ENCODE data around the gene TMED9.

The TMED9 gene

DNA sequence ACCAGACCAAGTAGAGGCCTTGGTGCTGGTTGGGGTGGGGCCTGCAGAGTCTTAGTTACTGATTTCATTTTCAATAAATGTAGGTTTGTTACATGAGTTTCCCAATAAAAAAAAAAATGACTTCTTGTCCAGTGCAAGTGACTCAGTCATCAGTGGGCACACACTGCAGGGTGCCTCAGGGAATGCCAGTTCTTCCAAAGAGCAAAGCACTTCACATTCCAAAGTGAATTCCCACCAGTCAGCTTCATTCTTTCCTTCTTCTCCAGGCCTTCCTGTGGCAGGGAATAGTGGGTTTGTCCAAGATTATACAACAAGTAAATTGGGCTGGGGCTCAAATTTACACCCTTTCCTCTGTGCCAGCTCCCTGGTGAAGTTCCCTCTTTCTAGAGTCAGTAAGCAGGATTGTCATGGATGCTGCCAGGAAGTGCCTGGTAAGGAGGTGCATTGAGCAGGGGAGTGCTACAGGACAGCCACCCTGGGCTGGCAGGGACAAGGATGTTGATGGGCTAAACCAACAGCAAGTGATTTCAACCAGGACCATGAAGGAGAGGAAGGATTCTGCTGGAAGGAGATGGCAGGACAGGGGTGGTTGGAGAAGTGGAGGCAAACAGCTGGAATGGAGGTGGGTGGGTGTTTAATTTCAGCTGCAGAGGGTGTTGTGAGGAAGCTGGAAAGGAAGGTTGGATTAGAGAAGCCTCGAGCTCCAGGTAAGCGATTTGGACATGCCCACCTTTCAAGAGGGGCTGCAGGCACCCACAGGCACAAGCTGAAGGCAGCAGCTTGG lies 4.2 kb downstream of the TMED9 start:
- no peak overlapping the region for H3K4me3 ChIP-seq (replicated peaks; ENCODE audit: low read depth, low read length)
- TF ChIP-seq, protein P1, sequence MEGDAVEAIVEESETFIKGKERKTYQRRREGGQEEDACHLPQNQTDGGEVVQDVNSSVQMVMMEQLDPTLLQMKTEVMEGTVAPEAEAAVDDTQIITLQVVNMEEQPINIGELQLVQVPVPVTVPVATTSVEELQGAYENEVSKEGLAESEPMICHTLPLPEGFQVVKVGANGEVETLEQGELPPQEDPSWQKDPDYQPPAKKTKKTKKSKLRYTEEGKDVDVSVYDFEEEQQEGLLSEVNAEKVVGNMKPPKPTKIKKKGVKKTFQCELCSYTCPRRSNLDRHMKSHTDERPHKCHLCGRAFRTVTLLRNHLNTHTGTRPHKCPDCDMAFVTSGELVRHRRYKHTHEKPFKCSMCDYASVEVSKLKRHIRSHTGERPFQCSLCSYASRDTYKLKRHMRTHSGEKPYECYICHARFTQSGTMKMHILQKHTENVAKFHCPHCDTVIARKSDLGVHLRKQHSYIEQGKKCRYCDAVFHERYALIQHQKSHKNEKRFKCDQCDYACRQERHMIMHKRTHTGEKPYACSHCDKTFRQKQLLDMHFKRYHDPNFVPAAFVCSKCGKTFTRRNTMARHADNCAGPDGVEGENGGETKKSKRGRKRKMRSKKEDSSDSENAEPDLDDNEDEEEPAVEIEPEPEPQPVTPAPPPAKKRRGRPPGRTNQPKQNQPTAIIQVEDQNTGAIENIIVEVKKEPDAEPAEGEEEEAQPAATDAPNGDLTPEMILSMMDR (IDR thresholded peaks at IDR 0.05; ENCODE audit: insufficient read depth, low read length, poor library complexity, severe bottlenecking), result no peak
- no peak for DNase-seq (ENCODE audit: extremely low read depth, insufficient read length)
- H3K36me3 ChIP-seq (ENCODE audit: control insufficient read depth, insufficient read depth, low read length), result peaks cover 31% of the 10 kb centered on the region
- H3K27me3 ChIP-seq (replicated peaks; ENCODE audit: control insufficient read depth, insufficient read depth, low read length), result no peaks in the 10 kb centered on the region

- TF ChIP-seq, protein P1 (IDR thresholded peaks at IDR 0.05; ENCODE audit: insufficient read depth, low read length, poor library complexity, severe bottlenecking), result no peak
- DNase-seq (ENCODE audit: extremely low read depth, insufficient read length), result no peak
- peaks cover 31% of the 10 kb centered on the region for H3K36me3 ChIP-seq (ENCODE audit: control insufficient read depth, insufficient read depth, low read length)
Measured at GRCh38 chr5:177596775-177597238, 4.8 kb downstream of the TMED9 start.

DNA sequence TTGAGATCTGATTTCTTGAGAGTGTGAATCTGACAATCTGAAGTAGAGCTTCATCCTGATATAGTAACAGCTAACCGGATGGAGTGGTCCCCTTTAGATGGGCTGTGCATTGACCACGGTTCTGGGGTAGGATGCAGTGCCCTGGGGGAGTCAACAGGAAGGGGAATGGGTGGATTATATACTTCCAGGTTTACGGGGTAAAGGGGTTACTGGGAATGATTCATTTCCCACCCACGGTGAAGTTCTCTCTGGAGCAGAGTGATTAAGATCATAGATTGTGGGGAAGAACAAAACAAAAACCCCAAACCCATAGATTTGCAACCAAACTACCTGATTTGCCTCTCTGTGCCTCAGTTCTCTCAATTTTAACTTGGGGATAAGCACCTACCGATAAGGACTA lies 6.5 kb downstream of the TMED9 start:
- H3K4me3 ChIP-seq (replicated peaks; ENCODE audit: low read depth, low read length), result peak overlapping the region; percentile 8
- TF ChIP-seq, protein P1 (IDR thresholded peaks at IDR 0.05; ENCODE audit: insufficient read depth, low read length, poor library complexity, severe bottlenecking), result no peak
- H3K27me3 ChIP-seq (replicated peaks; ENCODE audit: control insufficient read depth, insufficient read depth, low read length), result no peaks in the 10 kb centered on the region
- DNase-seq (ENCODE audit: extremely low read depth, insufficient read length), result no peak
- H3K36me3 ChIP-seq (ENCODE audit: control insufficient read depth, insufficient read depth, low read length), result peaks cover 31% of the 10 kb centered on the region

More at GRCh38 chr5:177596775-177597238, 4.8 kb downstream of the TMED9 start:
- Histone ChIP-seq H3K27me3 (replicated peaks; ENCODE audit: control insufficient read depth, insufficient read depth, low read length) (no peaks in the 10 kb centered on the region), H3K4me3 (replicated peaks; ENCODE audit: low read depth, low read length) (no peak overlapping the region)

DNA sequence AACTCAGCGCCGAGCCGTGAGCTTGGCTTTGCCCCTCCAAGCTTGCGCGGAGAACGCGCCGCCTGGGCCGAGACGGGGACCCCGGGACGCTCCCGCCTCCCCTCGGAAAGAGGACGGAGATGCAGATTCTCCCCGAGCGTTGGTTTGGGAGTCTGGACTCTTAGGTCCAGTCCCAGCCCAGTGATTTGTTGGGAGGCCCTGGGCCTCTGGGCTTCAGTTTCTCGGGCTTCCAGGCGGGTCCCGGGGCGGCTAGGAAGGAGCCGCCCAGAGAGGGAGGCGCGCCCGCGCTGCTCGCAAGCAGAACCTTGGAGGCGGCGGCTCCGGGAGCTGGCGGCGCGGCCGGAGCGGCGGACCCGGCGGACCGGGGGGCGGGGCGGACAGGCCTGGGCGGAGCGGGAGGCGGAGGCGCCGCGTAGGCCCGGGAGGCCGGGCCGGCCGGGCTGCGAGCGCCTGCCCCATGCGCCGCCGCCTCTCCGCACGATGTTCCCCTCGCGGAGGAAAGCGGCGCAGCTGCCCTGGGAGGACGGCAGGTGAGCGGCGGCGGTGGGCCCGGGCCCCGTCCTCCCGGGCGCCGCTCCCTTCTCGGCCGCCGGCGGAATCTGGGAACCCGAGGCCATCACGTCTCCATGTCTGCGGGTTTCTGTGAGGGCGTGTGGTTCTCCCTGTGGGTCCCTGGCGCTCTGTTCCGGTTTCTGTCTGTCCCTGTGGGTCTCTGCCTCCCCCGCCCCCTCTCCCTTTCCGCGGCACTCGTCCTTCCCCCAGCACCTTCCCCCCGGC lies 7.9 kb downstream of the TMED9 start, which contains the start of gene B4GALT7:
TSS of gene B4GALT7 (plus strand) at position 402 of the 777 bp plus-strand sequence. CDS start at position 481, 79 bp downstream.
- TF ChIP-seq, protein P1 (IDR thresholded peaks at IDR 0.05; ENCODE audit: insufficient read depth, low read length, poor library complexity, severe bottlenecking), result no peak
- Histone ChIP-seq H3K36me3 (ENCODE audit: control insufficient read depth, insufficient read depth, low read length) (peaks cover 20% of the 10 kb centered on the region), H3K27me3 (replicated peaks; ENCODE audit: control insufficient read depth, insufficient read depth, low read length) (no peaks in the 10 kb centered on the region), H3K4me3 (replicated peaks; ENCODE audit: low read depth, low read length) (peak within 1 kb of the TSS; percentile 68)
- DNase-seq (ENCODE audit: extremely low read depth, insufficient read length), result peak; percentile 89

DNA sequence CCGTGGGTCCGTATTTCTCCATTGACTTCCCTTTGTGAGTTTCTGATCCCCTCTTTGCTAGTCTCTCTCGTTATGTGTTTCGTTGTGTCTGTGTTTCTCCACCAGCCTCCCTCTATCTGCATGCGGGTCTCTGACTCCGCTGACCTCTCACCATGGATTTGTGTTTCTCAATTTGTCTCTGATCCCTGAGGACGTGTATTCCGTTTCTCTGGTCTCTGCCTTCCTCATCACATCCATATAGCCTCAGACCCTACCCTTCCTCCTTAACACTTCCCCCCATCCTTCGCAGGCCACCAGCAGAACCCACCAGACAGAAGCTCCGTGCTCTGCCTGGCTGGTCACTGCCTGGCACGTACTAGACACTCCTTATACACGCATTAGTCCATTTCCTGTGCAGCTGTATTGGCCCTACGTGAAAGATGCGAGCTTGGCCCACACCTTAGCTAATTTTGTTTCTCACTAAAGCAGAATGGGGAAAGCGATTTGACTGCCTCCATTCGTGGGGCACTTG lies 8.6 kb downstream of the TMED9 start:
- TF ChIP-seq, protein P1 (IDR thresholded peaks at IDR 0.05; ENCODE audit: insufficient read depth, low read length, poor library complexity, severe bottlenecking), result no peak
- no peak for DNase-seq (ENCODE audit: extremely low read depth, insufficient read length)
- Histone ChIP-seq H3K4me3 (replicated peaks; ENCODE audit: low read depth, low read length) (peak overlapping the region; percentile 68), H3K27me3 (replicated peaks; ENCODE audit: control insufficient read depth, insufficient read depth, low read length) (no peaks in the 10 kb centered on the region), H3K36me3 (ENCODE audit: control insufficient read depth, insufficient read depth, low read length) (peaks cover 13% of the 10 kb centered on the region)
